Measurements from ENCODE around the gene CENPT.

DNA sequence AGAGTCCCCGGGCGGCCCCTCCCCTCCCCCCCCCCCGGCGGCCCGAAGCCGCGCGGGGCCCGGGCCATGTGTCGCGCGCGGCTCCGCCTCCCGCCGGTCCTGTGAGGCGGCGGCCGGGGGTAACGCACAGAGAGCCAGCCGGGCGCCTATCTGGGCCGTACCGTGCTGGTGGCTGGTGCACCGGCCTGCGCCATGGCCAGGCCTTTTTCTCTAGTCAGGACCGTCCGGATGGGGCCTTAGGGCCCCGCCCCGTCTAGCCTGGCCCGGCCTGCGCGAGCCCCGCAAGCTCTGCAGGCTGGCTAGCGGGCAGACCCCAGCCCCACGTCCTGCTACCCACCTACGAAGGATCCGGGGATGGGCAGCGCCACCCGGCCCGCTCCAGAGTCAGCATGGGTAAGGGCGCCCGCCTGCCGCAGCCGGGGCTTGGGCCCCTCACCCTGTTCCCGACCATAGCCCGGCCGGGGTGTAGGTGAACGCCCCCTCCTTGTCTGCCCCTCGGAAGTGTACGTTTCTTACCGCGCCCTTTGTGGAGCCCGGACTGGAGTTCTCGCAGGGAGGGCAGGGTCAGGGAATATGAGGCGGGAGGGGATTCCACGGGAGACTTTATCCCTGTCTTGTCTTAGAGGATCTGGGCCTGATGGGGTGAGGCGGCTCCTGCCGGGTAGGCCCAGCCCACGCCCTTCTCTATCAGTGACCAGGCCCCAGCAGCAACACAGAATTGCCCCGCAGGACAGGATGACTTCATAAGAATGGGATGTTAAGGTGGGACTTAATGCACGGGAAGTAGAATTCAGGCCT, at the start of gene CENPT:
- TF ChIP-seq, protein P1, sequence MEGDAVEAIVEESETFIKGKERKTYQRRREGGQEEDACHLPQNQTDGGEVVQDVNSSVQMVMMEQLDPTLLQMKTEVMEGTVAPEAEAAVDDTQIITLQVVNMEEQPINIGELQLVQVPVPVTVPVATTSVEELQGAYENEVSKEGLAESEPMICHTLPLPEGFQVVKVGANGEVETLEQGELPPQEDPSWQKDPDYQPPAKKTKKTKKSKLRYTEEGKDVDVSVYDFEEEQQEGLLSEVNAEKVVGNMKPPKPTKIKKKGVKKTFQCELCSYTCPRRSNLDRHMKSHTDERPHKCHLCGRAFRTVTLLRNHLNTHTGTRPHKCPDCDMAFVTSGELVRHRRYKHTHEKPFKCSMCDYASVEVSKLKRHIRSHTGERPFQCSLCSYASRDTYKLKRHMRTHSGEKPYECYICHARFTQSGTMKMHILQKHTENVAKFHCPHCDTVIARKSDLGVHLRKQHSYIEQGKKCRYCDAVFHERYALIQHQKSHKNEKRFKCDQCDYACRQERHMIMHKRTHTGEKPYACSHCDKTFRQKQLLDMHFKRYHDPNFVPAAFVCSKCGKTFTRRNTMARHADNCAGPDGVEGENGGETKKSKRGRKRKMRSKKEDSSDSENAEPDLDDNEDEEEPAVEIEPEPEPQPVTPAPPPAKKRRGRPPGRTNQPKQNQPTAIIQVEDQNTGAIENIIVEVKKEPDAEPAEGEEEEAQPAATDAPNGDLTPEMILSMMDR (conservative IDR thresholded peaks at IDR 0.05 in 1 of 2, IDR thresholded peaks at IDR 0.05 in 1 of 2; ENCODE audit: low read depth in 1 of 2, low read length in 2 of 2): no peak
- TF ChIP-seq EZH2 (IDR thresholded peaks at IDR 0.05; ENCODE audit: low read length, missing control alignments): no peak
